NCI-H2196 (cell line): Measurements from ENCODE around the gene DNM3.

Experiments used
- DNase-seq: peaks from one replicate; lab custom pipeline; 2025; ENCODE audit not compliant: unreplicated experiment; lab: John Stamatoyannopoulos, UW

DNM3 gene

DNA sequence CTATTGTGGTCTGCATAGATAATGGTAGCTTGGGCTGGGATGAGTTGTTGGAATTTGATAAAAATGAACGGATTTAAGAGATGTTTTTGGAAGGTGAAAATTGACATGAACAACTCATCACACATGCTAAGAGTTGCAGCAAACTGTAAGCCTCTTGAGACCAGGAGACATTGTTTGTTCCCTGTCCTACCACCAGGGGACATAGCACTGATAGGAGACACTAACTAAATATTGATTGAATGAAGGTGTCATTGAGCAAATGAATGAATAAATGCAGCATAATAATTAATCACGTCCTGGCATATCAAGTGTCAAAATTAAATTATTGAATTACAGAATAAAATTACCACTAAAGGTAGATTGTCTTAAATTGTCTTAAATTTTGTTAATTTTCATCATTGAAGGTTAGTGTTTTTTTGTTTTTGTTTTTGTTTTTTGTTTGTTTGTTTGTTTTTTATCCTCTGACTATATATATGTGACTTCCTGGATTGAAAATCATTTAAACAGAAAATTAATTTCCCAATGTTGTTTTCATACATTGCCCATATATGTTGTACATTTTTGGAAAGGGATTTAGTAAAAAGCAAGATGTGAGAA, 293.9 kb downstream of the DNM3 start:
- no peak for DNase-seq

DNA sequence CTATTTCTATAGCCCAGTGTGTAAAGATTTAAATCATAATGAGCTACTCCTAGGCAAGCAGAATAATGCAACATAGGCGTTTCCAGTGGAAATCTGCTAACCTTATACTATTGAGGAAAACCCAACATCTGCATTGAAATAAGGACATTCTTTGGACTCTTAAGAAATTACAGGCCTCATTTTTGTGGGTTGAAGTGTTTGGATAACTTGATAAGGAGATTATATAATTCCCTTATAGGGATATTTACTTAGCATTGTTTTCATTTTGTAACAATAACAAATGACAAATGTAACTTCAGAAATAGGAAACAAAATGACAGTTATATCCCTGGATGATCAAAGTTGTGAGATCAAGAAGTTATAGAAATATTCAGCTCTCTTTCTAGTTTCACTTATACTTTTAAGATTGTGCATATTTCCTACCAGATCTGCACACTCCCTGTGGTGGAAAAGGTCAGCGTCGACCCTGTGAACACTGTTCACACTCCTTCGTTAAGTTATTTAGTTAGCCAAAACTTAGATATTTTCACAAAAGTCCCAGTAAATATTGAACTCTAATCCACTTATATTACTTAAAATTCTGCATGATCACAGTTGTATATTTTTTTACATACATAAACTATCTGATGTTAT, 294.8 kb downstream of the DNM3 start:
- no peak for DNase-seq

DNA sequence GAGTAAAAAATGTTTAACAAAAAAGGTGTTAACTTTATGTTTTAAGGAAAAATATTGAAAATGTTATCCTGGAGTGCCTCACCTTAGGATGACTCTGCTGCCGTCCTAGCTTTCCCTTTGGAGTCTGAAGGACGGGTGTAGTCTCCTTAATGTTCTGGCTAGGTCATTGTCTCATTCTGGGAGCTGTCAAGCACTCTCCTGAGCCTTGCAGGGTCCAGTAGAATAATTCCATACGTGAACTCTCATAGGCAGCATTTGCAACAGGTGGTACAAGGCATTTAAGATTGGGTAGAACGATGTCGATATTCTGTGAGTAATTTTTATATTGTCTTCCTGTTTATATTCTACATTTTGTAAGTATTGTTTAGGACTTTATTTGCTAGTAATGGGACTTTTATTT, 295.6 kb downstream of the DNM3 start:
- no peak for DNase-seq

DNA sequence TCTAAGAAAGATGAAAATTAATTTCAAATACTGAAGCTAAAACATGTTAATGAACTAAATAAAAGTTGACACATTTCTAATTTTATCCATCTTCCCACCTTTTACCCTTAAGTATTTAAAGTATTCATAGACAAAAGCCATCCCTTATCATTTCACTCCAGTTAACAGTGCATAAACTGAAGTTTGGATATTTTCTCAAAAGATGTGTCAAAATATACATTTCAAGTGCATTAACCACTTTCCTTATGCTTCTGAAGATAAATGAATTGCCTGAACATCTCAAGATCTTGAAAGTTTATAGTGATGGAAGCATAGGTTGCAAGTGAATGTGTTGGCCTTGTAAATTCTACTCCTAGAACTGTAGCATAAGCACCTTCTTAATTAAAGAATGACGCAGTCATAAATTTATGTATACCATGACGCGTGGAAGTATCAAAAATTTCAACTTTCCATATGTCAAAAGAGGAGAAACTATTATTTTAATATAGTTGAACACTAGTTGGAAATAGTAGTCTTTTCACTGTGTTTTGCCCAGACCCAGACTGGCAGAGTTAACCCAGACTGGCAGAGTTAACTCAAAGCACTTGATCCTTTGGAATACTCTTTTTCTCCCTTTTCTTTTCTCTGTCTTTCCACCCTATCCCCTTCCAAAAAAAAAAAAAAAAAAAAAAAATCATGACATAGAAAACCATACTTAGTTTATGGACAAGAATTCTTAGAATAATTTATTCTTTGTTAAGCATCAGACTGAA, 296.6 kb downstream of the DNM3 start:
- DNase-seq: no peak

DNA sequence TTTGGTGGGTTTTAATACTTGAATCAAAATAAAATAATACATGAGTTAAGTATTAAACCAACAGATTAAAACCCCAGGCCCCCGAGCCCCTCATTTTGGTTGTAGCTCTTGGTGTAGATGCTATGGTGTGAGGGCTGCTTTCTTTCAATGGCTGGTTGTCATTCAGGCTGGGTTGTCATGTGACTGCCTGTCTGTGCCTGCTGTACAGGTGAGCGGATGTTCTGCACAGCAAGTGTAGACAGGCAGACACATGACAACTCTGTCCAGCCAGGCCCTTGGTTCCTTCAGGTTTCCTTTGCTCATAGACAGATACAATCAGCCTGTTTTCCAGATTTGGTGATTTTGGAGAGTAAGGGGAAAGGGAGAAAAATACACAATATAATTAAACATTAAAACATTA, 297.3 kb downstream of the DNM3 start:
- no peak for DNase-seq

DNA sequence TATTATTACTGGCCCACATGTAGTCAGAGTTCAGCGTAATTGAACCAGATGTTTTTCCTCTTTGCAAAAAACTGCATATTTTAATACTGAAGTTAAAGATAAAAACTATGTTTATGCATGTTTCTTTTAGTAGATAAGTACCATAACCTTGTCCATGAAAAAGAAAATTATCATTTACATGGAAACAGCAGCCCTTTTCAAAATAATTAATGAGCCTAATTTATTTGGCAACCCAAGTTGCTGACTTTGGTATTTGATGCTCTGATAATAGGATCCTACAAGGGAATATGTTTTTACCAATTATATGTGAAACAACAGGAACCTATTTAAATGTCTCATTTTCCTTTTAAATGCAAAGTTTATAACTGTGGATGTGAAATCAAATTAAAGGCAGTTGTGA, 297.9 kb downstream of the DNM3 start:
- DNase-seq: no peak

DNA sequence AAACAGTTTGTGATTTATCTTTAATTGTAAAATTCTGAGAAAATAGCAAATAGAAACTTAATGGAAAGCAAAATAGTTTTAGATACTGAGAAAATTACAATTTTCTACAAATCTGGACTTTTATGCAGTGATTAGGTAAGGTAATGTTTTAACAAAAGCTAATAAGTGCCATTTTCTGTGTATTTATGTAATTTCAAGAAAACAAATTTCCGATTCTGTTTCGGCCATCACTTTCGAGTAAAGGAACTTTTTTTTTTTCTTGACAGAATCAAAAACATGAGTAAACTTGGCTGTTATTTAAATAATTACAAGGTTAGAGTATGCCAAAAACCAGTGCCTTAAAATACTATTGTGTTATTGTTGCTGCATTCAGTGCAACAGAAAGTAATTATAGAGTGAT, 298.8 kb downstream of the DNM3 start:
- DNase-seq: no peak

DNA sequence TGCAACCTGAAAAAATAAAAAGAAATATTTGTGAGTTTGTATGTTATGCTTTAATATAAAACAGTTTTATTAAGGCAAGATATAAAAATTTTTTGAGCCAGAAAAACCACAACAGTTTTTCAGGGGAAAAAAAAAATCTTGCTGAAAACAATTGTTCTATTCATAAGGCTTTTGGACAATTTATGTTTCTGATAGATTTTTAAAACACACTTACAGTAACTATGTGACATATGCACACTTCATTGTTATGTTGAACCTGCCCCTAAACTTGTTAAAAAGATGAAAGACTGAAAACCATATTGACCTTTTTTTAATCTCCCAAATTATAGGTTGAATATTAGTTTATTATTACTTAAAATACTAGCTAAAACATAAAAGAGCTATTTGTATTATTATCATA, 299.3 kb downstream of the DNM3 start:
- no peak for DNase-seq

DNA sequence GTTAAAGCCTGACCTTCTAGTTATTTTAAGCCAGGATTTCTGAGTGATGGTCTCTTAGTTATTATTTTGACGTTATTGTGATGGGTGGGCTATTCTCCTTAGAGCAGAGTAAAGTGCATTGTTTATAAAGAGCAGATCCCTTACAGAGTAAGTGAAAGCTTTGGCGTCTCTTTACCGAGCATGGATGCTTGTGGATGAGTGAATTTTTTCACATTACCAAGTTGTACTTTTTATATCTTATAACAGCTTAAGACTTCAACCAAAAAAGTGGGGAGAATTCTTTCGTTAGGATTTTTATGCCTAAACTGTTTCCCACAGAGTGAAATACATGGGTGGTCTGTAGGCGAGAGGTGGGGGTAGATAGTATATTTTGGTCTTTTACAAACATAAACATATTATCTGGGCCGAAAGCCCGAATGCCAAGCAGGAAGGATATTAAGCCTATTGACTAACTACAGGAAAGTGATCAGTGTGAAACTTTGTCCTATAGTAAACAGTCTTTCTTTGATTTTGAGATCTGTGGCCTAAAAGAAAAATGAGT, 300.1 kb downstream of the DNM3 start:
- no peak for DNase-seq

DNA sequence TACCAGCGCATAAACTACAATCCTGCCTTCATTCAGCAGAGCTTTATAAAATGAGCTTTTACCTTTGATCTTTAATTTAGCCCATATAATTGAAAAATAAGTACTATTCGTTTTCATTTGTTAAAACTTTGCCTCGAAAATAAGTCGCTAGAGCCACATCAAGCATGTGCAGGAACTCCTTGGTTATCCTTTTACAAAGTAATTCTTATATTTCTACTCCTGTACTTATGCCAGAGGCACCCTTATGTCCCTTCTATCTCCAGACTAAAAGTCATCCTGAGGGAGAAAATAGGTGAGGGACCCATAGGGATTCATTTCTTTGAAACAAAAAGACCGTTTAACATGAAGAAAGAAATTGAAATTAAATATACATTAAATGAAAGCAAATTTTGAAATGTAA, 301.0 kb downstream of the DNM3 start:
- DNase-seq: no peak

DNA sequence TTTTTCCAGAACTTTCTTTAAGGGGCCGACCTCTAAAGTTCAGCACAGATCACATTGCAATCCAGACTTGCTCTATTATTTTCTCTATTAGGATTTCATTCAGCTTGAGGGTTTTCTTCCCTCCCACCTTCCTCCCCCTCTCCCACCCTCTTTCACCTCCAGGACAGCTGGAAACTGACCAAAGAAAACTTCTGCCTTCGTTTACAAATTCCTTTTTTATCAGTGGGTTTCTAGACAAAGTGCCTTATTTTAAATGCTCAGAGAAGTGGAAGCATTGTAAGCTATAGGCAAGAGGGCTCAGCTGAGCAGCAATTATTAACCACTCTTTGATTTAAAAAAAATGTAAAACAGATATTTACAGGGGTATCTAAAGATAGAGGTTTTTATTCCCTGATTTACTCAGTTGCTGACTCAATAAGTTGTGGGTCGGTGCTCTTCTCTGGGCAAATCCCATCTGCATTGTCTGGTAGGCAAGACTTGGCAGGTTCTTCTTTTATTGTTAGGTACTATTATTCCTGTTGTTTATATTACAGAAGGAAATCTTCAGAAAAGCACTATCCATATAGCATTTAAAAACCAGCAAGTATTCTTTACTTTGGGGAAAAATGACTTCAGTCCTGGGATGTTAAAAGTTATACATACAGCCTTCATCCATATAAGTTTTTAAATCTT, 302.2 kb downstream of the DNM3 start:
- DNase-seq: no peak

DNA sequence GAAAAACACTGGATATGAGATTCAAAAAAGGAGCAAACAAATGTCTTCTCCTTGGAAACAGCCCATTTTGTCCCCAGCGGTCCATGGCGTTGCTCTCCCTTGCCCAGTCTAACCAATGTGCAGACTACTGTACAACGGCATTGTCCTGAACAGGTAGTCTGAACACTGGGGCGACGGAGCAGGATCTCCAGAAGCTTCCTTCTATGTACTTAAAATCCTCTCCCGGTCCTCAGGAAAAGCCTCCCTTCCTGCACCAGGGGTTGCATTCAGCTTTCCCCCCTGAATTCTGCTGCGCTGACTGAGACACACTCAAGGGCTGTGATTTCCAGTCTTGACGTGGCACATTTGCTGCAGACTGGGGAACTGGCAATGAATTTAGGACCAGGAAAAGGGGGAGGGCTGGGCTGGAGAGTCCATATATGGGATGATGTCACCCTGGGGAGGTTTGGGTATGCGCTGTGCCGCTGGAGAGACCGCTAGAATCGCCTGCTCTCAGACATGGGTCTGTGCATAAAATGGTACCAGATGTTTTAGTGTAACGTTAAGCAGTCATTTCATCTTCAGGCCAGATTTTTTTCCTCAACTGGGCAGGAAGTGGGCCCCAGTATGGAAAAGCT, 303.3 kb downstream of the DNM3 start:
- DNase-seq: no peak

DNA sequence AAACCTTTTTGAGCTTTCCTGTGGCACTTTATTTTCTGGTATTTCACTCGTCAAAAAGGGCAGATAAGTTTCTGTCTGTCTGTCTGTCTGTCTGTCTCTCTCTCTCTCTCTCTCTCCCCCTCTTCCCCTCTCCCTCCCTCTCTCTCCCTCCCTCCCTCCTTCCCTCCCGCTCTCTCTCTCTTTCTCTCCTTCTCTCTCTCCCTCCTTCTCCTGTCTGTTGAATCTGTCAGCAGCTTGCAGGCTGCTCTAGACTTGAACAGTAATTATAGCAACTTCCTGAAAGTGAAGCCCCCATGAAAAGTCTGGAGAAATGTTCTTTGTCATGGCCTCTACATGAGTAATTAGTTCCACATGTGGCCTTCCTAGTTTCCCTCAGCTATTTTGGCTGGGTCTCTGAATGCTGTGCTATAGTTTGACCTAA, 303.9 kb downstream of the DNM3 start:
- no peak for DNase-seq

DNA sequence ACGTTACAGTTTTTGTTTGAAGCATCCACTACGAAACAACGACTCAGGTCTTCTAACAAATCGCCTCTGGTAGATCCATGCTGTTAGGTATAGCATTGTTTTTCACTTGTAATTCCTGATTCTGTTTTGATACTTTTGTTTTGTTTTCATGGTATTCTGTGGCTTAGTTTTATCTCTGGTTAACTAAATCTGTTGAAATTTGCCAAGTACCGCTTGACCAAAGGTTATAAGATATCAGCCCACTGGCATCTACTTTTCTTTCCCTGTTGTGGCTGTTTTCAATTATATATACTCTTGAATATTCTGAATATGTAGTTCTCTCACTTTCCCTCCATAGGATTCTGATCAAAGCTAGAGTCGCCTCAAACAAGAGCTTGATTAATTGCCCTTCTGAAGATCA, 304.4 kb downstream of the DNM3 start:
- DNase-seq: no peak

DNA sequence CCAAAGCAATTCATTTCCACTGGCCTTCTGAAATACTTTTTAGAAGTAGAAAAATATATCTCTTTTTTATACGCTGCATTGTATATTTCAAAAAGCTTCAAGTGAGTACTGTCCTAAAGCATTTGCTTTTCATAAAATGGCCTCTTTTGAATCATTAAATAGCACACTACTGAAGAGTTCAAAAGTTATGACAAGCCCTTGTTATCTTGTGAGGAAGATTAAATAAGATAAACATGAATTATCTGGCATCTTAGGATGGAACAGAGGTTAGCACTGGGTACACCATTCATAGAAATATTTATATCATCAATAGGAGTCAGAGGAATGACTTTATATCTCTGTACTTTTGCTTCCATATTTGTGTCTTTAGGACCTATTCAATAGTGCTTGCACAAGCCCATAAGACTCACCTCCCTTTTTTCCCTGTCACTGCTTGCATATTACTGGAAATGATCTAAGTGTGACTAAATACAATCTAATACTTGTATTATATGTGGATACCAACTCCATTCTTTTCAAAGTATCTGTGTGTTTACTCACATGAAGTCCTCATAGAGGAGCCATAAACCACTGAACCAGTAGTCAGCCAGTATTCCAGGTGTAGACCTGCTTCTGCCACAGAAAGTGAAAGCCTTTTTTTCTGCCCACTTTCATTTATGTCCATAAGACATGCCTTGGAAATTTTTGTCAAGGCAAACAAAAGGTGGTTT, 305.0 kb downstream of the DNM3 start:
- DNase-seq: no peak

DNA sequence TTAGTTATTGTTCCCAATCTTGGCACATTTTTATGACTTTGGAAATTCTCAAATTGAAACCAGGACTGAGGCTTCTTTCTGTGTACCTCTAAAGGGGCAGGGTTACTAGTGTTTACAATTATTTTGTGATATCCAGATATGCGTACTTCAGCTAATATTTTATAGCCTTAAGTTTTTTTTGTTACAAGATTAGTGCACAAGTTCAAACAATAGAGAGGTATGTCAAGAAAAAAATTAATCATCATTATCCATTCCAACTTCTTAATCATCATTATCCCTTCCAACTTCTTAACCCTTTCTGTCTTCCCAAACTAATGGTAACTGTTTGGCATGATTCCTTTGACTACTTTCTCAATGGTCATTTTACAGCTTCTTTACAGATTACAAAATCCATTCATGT, 306.2 kb downstream of the DNM3 start:
- no peak for DNase-seq

DNA sequence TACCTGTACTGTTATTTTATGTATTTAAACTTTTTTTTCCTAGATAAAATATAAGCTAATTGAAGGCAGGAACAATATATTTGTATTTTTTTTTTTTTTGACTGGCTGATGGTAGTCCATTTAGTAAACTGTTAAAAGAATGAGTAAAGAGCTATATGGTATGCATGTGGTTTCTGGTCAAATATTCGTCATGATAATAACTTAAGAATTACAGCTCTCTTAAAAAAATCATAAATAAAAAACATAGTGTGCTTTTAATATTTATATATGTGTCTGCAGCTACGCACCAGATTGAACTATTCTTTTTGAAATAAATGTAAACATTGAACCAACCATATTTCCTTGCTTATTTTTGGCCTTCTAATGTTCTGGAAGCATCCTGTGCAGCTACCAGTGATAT, 306.9 kb downstream of the DNM3 start:
- no peak for DNase-seq

DNA sequence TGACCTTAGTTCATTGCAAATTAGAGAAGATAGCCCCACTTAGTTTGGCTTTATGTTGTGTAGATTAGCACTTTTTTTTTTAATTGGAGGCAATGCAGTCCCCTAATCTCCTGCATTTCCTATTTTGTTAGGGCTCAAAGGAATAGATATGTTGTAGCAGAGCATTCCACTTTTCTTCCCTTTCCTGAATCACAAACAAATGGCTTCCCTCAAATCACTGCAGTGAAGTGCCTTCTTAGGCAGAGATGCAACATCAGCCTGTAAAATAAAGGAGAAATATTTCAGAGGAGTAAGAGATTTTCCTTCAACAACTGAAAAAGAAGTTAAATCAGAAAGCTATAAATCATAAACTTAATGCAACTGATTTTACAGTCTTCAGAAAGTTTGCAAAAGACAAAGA, 307.4 kb downstream of the DNM3 start:
- no peak for DNase-seq

DNA sequence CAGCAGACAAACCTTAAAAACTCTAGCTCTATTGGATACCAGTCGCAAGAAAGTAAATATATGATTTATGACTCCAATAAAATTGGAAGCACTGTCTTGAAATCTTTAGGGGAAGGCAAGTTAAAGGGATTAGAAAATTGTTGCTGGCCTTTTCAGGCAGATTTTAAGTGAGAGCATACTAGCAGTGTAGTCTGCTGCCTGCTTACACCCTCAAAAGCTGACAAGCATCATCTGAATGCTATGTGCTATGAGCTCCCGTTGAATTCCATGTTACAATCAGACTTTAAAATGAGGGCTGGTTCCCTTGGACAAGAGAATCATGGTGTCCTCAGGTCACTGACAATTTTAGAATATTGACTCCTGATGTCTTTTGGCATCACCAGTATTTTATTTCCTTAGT, 308.0 kb downstream of the DNM3 start:
- no peak for DNase-seq

DNA sequence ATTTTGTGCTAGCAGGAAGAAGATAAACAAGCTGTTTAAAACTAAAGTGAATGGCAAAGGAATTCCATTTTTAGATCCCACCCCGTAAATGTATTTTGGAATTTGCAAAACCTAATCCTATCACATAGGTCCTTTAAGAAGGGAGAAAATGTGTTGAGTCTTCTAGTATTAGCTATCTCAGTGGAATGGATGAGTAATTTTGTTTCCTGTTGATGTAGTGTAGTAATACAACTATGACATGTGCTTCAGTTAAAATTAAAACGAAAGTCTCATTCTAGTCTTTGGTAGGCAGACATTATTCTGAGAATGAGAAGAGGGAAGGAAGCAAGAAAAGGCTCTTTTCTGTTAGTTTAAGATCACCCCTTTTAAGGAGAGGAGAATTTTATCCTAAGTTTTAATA, 313.3 kb downstream of the DNM3 start:
- DNase-seq: no peak

DNA sequence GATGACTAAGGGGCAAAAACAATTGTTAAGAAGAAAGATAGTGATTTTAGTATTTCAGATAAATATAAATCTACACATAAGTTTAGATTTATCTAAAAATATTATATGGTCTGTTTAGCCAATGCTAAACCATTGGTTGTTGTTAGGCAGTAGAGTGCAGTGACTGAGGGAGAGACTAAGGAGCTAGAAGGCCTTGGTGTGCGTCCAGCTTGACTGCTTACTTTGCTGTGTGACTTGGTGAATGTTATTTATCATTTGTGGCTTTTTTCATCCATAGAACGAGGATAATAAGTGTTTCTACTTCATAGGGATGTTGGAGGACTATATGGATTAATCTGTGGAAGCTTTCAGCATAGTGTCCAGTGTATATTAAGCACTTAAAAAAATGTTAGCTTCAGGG, 314.5 kb downstream of the DNM3 start:
- DNase-seq: no peak
